ENCODE data around the gene PATJ. TPM values are rescaled to one million over a fixed set of nuclear protein-coding genes. Genes with fewer than 3 reads are reported as not detected.
A peak's percentile ranks its signal among the peaks of the same experiment; 100 is the strongest.

Gene PATJ
- total and polyA plus RNA-seq, 7 donors, result 2.0 to 49.9 (median 17.1) TPM

- intact Hi-C loops (cut with DNase I), result no loop called here
- 34 to 40% (median 38%) methylated on average over 2 of the region's 2 CpGs for WGBS, 3 donors
- TF ChIP-seq, protein P1, sequence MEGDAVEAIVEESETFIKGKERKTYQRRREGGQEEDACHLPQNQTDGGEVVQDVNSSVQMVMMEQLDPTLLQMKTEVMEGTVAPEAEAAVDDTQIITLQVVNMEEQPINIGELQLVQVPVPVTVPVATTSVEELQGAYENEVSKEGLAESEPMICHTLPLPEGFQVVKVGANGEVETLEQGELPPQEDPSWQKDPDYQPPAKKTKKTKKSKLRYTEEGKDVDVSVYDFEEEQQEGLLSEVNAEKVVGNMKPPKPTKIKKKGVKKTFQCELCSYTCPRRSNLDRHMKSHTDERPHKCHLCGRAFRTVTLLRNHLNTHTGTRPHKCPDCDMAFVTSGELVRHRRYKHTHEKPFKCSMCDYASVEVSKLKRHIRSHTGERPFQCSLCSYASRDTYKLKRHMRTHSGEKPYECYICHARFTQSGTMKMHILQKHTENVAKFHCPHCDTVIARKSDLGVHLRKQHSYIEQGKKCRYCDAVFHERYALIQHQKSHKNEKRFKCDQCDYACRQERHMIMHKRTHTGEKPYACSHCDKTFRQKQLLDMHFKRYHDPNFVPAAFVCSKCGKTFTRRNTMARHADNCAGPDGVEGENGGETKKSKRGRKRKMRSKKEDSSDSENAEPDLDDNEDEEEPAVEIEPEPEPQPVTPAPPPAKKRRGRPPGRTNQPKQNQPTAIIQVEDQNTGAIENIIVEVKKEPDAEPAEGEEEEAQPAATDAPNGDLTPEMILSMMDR (IDR thresholded peaks at IDR 0.05), result no peak
- Histone ChIP-seq H3K4me3 (no peak overlapping the region), H3K4me1 (peaks cover 17% of the 10 kb centered on the region), H3K9me3 (no peaks in the 10 kb centered on the region), H3K36me3 (ENCODE audit: insufficient read depth in 1 of 2, low read depth in 1 of 2) (peaks cover 0 to 1% of the 10 kb centered on the region in 2 donors), H3K27me3 (ENCODE audit: insufficient read depth in 3 of 3, low read length in 2 of 3) (no peaks in the 10 kb centered on the region), H3K27ac (peak overlapping the region; percentile 80)
- no peak for DNase-seq
- ATAC-seq, result peak; percentile 84 to 96 (median 91)
Measured at GRCh38 chr1:62024690-62025089, 282.4 kb downstream of the PATJ start.

- Histone ChIP-seq H3K36me3 (ENCODE audit: insufficient read depth in 1 of 2, low read depth in 1 of 2) (no peaks in the 10 kb centered on the region), H3K27me3 (ENCODE audit: insufficient read depth in 3 of 3, low read length in 2 of 3) (no peaks in the 10 kb centered on the region), H3K4me3 (no peak overlapping the region), H3K4me1 (peaks cover 17% of the 10 kb centered on the region), H3K27ac (peak overlapping the region; percentile 80), H3K9me3 (no peaks in the 10 kb centered on the region)
- ATAC-seq (peak; percentile 22 to 35 (median 32)), DNase-seq (no peak)
- TF ChIP-seq, protein P1 (IDR thresholded peaks at IDR 0.05), result no peak
- WGBS, 3 donors, result 43 to 67% (median 46%) methylated on average over 4 of the region's 4 CpGs
- intact Hi-C loops (cut with DNase I), result no loop called here
Measured at GRCh38 chr1:62025154-62025553, 282.9 kb downstream of the PATJ start.

- no peaks in the 10 kb centered on the region for H3K9me3 ChIP-seq
- H3K27me3 ChIP-seq (ENCODE audit: insufficient read depth in 3 of 3, low read length in 2 of 3), result no peaks in the 10 kb centered on the region
- WGBS, 3 donors, result 43 to 57% (median 52%) methylated on average over 2 of the region's 2 CpGs
- no peak for DNase-seq
- ATAC-seq, result no peak
- peak overlapping the region; percentile 80 for H3K27ac ChIP-seq
- no peak overlapping the region for H3K4me3 ChIP-seq
- H3K36me3 ChIP-seq (ENCODE audit: insufficient read depth in 1 of 2, low read depth in 1 of 2), result no peaks in the 10 kb centered on the region
- TF ChIP-seq, protein P1 (IDR thresholded peaks at IDR 0.05), result no peak
- H3K4me1 ChIP-seq, result peaks cover 17% of the 10 kb centered on the region
- intact Hi-C loops (cut with DNase I), result no loop called here
Measured at GRCh38 chr1:62025892-62026291, 283.6 kb downstream of the PATJ start.

DNA sequence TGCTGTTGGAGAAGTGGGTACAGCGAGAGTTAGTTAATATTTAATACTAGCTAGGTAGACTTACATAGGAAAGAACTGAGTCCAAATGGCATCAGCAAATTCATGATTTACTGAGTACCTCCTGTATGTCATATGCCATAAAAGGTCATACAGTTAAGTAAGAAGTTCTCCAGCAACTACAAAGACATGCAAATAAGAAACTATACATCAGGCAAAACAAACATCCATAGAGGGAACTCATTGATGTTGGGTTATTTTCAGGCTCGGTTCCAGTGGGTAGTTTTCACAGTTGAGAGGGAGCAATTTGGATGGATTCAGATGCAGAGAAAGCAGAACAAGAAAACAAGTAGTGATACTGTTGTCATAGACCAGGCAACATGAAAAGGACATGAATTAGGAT lies 287.4 kb downstream of the PATJ start:
- intact Hi-C loops (cut with DNase I), result no loop called here
- Histone ChIP-seq H3K9me3 (no peaks in the 10 kb centered on the region), H3K4me1 (peaks cover 14% of the 10 kb centered on the region), H3K36me3 (ENCODE audit: insufficient read depth in 1 of 2, low read depth in 1 of 2) (no peaks in the 10 kb centered on the region), H3K4me3 (no peak overlapping the region), H3K27ac (no peak overlapping the region), H3K27me3 (ENCODE audit: insufficient read depth in 3 of 3, low read length in 2 of 3) (no peaks in the 10 kb centered on the region)
- TF ChIP-seq, protein P1 (IDR thresholded peaks at IDR 0.05), result no peak
- WGBS, 3 donors, result 75 to 77% (median 75%) methylated on average over 2 of the region's 2 CpGs
- ATAC-seq, result no peak
- DNase-seq, result no peak

DNA sequence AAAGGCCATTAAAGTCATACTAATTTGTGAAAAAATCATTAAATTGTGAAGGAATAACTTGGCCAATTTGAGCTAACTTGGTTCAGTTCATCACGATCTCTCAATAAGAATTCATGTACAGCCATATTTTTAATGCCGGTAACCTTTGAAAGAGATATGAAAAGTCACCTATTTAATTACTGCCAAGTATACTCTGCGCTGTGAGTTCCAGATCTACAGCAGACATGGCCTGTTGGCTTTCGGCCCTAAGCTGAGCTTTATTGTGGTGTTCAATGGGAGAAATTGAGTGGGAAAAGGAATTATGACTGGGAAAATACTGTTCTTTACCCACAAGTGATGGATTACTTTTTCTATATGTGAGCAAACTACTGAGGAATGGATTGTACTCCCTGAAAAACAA lies 292.5 kb downstream of the PATJ start:
- 49 to 62% (median 58%) methylated on average over 4 of the region's 4 CpGs for WGBS, 3 donors
- intact Hi-C loops (cut with DNase I), result no loop called here
- Histone ChIP-seq H3K9me3 (no peaks in the 10 kb centered on the region), H3K4me3 (no peak overlapping the region), H3K4me1 (peaks cover 2% of the 10 kb centered on the region), H3K36me3 (ENCODE audit: insufficient read depth in 1 of 2, low read depth in 1 of 2) (peaks cover 0 to 2% of the 10 kb centered on the region in 2 donors), H3K27me3 (ENCODE audit: insufficient read depth in 3 of 3, low read length in 2 of 3) (no peaks in the 10 kb centered on the region), H3K27ac (no peak overlapping the region)
- TF ChIP-seq, protein P1 (IDR thresholded peaks at IDR 0.05), result no peak
- no peak for ATAC-seq
- no peak for DNase-seq

Measured in psoas muscle (tissue), 8 donors.